GM04504 (cell line): ENCODE results near the gene HCFC2.
"Not testable (repeated sequence)": the region's sequence is repeated elsewhere in the genome, so short reads cannot be mapped to it uniquely, and the experiment has no call there.

Experiments
- DNase-seq: peaks from one replicate; pipeline ENCODE4 v3.0.0-alpha.2; 2012; ENCODE audit warnings: low read depth

The HCFC2 gene

DNA sequence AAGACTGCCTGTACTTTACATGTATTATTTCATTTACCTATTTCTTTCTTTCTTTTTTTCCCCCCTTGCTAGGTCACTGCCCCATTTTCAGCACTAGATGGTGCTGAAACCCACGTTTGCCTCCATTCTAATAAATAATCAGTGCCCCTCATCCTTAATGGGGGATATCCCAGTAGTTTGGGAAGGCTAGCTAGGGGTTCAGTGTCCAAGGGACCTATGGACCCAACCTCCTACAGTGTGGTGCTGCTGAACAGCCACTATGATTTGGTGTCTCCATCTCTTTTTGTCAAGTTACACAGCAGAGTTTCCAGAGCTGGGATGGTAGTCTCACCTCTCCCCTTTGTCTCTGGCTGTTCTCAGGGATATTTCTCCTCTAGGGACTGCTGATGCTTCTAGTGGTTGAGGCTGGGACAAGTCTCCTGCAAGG lies 6.5 kb upstream of the HCFC2 start:
- no peak for DNase-seq

DNA sequence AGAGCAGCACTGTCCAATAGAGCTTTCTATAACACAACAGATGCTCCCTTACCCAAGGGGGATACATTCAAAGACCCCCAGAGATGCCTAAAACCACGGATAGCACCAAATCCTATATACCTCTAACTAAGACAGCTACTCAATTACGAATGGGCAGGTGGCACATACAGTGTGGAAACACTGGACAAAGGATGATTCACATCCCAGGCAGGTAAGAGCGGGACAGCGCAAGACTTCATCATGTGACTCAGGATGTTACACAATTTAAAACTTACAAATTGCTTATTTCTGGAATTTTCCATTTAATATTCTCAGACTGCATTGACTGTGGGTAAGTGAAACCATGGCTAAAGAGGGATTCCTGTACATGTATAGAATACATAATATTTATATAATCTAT lies 5.5 kb upstream of the HCFC2 start:
- no peak for DNase-seq

DNA sequence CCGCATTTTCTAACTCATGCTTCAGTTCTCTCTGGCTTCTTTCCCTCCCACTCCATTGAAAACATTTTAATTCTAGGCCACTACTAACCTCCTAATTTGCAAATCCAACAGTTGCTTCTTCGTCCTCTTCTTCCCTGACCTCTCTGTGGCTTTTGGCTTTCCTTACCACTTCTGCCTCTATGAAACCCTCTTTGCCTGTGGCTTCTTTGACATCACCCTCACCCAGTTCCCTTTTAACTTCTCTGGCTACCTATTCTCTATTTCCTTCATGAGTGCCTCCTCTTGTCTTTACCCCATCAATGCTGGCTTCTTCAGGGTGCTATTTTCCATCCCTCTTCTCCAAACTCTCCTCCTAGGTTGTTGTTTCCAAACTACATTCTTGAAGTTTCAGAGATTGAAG lies 4.4 kb upstream of the HCFC2 start:
- DNase-seq, result no peak

DNA sequence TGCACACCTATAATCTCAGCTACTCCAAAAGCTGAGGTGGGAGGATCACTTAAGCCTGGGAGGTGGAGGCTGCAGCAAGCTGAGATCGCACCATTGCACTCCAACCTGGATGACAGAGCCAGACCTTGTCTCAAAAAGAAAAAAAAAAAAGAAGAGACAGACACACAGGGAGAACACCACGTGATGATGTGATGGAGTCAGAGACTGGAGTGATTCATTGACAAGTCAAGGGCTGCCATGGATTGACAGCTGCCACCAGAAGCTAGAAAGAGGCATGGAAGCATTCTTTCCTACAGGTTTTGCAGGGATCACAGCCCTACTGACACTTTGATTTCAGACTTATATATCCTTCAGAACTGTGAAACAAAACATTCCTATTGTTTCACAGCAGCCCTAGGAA lies 3.5 kb upstream of the HCFC2 start:
- no peak for DNase-seq

DNA sequence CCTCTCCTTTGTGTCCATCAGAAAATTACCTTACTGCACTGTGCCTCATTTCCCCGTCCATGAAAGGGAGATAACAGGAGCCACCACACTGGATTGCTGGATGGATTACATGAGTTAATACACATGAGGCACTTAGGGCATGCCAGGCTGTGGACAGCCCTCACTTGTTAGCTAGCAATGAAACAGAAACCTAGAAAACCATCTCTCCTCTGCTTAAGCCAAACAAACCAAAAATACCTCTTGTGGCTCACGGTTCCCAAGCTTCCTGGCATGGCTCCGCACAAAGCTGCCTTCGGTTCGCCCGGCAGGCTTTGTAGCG lies 660 bp upstream of the HCFC2 start:
- DNase-seq, result no peak

DNA sequence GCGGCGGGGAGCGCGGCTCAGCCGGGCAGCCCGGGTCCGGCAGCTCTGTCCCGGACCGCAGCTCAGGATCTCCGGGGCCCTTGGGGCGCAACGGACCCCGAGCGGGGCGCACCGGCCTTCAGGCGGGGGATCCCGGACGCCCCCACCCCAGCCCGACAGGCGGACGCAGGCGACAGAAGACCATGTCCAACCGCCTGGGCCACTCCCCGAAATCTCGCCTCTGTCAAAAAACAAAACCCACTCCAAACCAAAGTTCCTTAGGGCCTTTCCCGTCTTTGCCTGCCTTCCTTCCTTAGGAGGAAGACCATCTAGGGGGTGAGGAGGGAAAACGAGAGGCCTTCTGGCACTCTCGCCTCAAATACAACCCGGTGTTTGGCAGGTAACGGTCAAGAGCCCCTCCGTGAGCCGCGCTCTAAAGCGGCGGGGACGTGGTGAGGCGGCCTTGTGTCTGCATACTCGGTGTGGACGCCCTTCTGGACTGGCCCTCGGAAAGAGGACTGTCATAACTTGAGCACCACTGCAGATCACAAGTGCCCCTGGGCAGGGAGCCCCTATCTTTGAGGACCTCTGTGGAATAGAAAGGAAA lies 604 bp downstream of the HCFC2 start:
- no peak for DNase-seq

DNA sequence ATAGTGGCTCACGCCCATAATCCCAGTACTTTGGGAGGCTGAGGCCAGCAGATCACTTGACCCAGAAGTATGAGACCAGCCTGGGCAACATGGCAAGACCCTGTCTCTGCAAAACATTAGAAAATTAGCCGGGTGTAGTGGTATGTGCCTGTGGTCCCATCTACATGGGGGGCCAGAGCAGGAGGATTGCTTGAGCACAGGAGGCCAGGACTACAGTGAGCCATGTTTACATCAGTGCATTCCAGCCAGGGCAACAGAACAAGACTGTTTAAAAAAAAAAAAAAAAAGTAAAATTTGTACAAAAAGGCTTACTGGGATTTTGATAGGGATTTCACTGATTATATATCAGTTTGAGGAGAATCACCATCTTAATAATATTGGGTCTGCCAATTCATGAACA lies 7.8 kb downstream of the HCFC2 start:
- no peak for DNase-seq

DNA sequence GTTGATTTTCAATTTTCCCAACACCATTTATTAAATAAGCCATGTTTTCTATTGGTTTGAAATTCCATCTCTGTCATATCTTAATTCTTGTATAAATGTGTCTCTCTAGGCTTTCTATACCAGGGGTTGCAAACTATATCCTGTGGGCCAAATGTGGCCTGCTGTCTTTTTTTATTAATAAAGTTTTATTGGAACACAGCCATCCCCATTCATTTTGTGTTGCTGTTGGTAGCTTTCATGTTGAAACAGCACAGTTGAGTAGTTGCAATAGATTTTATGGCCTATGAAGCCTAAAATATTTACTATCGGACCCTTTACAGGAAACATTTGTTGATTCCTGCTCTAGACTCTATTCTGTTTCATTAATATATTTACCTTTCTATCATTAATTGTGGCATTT lies 9.4 kb downstream of the HCFC2 start:
- no peak for DNase-seq

DNA sequence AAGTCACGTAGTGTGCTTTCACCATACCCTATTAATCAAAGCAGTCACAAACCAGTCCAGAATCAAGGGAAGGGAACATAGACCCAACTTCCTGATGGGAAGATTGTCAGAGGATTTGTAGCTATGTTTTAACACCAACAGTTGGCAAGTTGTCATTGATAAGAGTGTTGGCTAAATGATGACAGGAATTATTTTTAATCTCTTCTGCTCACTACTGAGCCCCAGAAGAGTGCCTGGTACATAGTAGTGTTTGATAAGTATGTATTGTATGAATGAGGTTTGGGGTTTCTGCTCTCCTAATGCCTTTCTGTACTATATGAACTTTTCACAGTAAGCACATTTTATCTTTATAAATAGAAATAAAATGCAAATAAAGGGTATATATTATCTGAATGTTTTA lies 14.7 kb downstream of the HCFC2 start:
- no peak for DNase-seq

DNA sequence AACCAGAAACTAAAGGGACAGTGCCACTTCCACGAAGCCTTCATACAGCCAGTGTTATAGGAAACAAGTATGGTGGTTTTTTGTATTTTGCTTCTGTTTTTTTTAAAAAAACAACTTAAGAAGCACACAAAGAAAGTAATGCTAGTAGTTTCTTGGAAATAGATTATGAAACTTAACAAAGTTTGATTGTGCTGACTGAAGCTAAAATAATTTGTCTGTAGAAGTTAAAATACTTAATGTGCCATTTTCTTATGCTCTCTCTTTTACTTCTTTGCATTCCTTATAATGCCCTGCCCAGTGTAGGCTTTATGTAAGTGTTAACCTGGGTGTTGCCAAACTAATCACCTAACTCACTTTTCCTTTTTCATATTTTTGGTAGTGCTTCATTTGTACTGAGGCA lies 16.4 kb downstream of the HCFC2 start:
- no peak for DNase-seq

DNA sequence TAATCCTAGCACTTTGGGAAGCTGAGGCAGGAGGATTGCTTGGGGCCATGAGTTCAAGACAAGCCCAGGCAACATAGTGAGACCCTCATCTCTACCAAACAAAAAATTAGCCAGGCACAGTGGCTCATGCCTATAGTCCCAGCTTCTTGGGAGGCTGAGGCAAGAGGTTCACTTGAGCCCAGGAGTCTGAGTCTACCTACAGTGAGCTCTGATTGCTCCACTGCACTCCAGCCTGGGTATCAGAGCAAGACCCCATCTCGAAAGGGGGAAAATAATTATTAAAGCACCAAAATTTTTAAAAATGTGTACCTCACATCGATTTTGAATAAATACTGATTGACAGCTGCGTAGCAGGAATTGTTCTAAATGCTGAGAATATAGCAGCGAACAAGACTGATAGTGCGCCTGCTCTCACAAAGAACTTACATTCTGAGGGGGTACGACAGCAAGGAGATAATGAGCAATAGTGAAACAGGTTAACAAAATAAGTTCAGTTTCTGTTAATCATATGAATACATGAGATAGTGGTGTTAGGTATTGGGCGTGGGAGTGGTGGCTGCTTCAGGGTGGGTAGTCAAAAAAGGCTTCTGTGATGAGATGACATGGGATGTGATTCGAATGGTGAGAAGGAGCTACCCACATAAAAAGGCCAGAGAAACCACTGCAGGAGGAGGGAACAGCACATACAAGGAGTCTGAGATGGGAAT lies 19.6 kb downstream of the HCFC2 start:
- DNase-seq, result no peak

DNA sequence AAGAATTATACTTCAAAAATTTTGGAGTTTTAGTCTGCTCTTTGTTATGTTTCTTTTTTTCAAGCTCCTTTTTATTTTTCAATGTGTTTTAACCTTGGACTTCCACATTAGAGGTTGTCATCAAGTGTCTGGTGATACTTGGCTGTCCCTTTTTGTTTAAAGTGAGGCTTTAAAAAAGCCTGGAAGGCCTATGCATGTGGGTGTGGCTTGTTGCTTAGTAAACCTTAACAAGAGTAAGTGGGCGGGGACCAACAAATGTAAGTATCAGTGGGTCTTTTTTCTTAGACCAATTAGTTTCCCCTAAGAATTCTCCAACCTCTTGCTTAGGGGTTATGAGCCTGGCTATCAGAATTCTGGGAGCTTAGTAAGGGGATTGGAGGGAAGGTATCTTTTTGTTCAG lies 26.4 kb downstream of the HCFC2 start:
- DNase-seq, result no peak

DNA sequence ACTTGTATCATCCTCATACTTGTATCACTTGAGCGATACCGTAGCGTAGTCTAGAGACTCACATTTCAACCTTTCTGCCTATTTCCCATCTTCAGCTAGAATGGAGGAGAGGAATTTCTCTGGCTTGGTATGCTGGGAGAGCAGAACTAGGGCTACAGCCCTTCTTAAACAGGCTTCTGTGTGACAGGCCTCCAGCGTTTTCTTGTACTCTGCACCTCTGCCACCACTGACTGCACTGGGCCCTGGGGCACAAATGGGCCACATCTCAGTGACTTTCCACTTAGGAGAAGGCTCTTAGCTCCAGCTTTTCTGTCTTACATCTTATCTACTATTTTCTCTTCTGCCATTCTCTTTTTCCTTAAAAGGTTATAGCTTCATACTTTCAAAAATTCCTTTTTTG lies 26.8 kb downstream of the HCFC2 start:
- DNase-seq, result no peak

DNA sequence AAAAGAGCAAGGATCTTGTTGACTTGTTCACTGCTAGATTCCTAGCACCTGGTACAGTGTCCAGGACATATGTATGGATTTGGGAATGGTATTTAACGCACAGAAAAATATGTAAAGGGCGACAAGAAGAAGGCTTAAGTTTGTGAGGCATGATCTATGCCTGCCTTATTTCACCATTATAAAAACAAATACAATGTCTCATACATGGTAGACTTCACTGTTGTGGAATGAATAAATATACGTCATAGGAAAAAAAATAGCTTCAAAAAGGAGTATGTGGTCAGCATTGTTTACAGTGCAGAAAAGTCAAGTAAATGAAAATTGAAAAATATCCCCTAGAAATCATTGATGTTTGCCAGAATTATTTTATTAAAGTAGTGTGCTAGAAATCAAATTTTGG lies 30.0 kb downstream of the HCFC2 start:
- no peak for DNase-seq

DNA sequence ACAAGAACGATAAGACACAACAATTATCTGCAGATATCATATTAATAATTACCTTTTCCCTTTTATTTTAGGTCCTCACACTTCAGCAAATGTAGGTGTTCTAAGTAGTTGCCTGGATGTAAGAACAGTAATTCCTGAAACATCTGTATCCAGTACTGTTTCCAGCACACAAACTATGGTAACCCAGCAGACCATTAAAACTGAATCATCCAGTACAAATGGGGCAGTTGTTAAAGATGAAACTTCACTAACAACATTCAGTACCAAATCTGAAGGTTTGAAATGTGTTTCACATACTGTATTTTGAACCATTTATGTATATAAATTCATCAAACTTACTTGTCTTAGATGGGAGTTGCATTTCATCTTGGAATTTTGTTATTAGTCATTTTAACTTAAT lies 31.0 kb downstream of the HCFC2 start:
- DNase-seq, result no peak

DNA sequence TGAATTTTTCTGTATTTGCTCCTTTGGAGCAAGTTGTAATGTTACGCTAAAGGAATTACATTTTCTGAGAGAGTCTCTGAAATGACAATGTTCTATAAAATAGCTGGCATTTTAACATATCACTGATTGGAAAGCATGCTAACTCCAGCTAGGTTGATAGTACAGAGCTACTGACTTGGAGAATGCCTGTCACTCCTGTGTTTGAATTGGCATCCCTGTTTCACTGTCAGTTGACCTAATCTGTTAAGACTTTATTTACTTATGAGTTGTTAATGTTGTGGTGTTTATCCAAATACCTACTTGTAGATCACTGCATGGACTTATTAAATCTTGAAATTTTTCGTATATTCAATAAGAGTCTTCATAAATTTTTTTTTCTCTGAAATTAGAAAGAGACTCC lies 33.6 kb downstream of the HCFC2 start:
- no peak for DNase-seq

DNA sequence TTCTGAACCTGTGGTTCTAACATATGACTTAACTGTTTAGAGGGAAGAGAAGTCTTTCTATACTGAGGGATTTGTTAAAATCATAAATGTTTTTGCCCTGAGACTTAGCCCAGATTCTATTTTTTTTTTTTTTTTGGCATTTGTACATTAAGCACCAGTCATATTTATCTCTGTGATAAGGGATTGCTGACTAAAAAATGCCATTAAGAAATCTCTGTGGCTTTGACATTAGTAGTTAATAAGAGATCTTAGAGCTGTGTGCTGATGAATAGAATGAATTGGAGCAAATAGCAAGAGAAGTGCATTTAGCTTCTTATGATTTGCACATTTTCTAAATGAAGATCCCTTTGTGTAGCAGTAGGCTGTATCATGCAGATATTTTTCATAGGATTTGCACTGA lies 41.1 kb downstream of the HCFC2 start:
- DNase-seq, result no peak

DNA sequence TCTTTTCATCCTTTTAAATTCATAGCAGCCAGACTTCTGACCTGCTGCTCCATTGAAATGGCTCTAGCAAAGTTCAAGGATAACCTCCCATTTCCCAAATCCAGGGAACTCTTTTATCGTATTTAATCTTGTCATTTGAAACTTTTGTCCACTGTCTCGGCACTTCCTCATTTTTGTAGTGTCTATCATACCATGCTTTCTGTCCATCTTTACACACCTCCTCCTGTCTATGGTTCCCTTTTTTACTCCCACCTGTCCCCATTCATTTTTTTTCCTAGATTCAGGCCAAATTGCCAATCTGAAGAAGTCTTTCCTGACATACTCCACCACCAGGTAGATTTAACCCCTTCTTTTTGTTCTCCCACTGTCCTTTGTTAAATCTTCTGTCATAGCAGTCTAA lies 42.6 kb downstream of the HCFC2 start:
- DNase-seq, result no peak

DNA sequence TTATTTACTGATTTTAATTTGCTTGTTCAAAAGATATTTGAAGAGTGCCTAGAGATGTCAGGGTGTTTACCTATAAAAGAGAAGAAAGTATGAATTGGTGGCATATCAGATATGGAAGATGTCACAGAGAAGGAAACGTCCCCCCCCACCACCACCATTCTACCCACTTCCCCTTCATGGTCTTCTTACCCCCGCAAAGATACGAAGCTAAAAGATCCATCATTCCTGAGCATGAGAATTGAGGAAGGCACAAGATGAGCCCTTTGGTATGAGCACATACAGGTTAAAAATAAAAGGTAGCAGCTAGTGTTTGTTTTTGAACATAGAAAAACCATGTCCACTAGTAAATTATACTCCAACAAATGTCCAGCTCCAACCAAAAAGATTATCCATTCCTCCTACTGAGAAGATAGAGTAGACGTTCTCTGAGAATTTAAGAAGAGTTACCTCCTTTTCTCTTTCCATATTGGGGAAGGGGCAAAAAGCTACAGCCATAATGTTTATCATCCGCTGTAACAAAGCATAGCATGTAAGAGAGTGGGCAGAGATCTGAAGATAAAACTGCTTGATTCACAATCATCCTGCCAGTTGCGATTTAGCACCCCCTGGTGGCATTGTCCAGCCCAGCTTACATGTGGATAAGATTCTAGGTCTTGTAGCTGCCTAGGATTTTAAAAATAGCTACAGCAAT lies 44.6 kb downstream of the HCFC2 start:
- peak; percentile 58 for DNase-seq

DNA sequence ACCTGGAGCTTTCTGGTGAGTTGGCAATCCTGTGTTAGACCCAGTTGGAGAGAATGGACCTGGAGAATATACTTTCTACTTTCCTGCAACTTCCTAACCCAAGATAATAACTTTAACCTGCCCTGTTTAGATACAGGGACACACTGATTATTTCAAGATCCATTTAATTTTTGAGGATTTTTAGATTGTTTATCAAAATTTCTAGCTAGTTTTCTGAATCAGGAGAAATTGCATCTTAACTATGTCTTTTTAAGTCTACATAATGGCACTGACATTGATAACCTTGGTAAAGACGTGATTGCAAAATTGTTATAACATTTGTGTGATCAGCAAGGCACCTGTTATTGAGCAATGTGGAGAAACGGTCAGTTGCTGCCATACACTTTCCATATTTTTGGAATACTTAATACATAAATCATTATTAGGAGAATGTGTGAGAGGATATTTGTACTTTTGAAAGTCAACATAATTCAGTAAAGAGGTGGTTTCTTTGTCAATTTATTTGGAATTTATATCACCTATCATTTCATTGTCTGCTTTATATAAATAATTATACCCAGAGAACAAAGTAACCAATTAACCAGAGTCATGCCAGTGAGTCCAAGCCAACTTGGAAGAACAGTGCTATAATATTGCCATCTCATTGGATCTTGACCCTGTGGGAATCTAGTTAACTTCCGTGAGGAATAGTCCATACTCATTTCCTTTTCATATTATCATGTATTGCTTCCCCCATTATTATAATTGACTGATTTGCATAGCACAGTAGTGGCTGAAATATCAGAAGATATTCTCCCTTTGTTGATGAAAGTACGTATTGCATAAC lies 45.3 kb downstream of the HCFC2 start:
- no peak for DNase-seq

DNA sequence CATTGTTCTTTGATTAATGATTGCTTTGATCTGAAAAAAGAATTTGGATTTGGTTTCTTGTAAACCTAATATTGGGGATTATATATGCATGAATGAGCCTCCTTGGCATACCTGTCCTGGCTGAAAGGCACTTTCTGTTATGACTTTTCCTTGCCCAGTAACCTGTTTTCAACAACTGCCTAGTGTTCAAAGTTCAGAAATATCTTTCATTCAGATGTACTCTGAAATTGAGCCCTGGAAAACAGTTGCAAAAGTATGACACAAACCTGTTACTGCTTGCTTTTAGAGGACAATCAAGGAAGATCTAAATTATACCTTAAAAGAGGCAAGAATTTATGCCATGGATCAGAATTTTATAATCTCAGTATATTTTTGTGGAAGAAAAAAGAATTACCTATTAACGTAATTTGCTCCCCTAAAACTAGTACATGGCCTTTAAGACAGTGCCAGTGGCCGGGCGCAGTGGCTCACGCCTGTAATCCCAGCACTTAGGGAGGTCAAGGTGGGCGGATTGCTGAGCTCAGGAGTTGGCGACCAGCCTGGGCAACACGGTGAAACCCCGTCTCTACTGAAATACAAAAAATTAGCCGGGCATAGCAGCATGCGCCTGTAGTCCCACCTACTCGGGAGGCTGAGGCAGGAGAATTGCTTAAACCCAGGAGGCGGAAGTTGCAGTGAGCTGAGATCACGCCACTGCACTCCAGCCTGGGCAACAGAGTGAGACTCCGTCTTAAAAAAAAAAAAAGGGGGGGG lies 50.7 kb downstream of the HCFC2 start:
- DNase-seq, result not testable (repeated sequence)

DNA sequence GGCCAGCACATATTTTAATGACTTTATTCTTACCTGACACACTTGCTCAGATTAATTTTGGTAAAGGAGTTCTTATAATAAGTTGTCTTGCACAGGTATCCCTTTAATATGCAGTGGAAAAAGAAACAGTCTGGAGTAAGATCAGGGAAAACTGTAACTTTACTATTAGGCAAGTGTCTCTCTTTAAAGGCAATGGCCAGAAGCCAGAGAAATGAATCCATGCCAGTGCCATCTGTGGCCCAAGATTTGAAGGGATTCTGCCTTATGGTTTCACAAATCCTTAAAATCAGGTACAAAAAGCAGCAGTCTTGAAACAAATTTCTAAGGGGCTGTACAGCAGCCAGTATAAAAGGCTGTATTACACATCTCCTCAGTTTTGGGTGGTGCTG lies 51.2 kb downstream of the HCFC2 start:
- DNase-seq, result no peak
